ENCODE measurements around the gene UBQLN3.

UBQLN3 gene

DNA sequence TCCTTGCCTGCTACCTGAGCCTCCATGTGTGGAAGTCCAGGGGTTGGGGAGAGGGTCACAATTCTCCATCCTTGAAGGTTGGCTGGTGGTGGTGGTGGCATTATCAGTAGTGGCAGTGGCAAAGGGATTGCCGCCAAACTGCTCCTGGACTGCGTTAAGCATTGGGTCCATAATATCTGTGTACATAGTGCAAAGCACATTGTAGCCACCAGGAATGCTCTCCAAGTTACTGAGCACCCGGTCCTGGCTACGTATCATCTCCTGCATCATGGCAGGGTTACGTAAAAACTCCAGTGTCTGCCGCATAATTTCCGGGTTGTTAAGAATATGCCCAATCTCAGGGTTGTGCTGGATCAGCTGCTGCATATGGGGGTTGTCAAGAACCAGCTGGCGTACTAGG, 1.2 kb downstream of the UBQLN3 start:
- in situ Hi-C loops (cut with MboI; ENCODE audit: low pct_unique_long_range_greater_than_20kb, low sequenced_read_pairs, unreplicated experiment), result no loop called here
- TF ChIP-seq, protein P1, sequence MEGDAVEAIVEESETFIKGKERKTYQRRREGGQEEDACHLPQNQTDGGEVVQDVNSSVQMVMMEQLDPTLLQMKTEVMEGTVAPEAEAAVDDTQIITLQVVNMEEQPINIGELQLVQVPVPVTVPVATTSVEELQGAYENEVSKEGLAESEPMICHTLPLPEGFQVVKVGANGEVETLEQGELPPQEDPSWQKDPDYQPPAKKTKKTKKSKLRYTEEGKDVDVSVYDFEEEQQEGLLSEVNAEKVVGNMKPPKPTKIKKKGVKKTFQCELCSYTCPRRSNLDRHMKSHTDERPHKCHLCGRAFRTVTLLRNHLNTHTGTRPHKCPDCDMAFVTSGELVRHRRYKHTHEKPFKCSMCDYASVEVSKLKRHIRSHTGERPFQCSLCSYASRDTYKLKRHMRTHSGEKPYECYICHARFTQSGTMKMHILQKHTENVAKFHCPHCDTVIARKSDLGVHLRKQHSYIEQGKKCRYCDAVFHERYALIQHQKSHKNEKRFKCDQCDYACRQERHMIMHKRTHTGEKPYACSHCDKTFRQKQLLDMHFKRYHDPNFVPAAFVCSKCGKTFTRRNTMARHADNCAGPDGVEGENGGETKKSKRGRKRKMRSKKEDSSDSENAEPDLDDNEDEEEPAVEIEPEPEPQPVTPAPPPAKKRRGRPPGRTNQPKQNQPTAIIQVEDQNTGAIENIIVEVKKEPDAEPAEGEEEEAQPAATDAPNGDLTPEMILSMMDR (IDR thresholded peaks at IDR 0.05; ENCODE audit: extremely low read depth, insufficient read depth, missing control alignments), result no peak
- DNase-seq (ENCODE audit: low spot score), result no peak

DNA sequence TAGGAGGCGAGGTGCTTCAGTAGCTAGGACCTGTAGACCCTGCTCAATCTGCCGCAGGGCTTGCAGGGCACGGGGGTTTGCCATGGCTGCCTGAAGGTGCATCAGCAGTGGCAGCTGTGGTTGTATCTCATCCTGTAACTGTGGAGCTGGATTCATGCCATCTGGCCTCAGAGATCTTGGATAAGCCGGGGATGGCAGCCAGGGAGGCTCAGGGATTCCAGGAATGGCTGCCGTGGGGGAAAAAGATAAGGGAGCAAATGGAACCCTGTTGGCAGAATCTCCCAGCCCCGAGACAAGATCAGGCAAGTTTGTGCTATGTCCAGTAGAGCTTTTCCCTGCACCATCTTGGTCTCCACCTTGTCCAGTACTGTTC, 1.8 kb downstream of the UBQLN3 start:
- DNase-seq (ENCODE audit: low spot score), result no peak
- in situ Hi-C loops (cut with MboI; ENCODE audit: low pct_unique_long_range_greater_than_20kb, low sequenced_read_pairs, unreplicated experiment), result no loop called here
- TF ChIP-seq, protein P1 (IDR thresholded peaks at IDR 0.05; ENCODE audit: extremely low read depth, insufficient read depth, missing control alignments), result no peak

DNA sequence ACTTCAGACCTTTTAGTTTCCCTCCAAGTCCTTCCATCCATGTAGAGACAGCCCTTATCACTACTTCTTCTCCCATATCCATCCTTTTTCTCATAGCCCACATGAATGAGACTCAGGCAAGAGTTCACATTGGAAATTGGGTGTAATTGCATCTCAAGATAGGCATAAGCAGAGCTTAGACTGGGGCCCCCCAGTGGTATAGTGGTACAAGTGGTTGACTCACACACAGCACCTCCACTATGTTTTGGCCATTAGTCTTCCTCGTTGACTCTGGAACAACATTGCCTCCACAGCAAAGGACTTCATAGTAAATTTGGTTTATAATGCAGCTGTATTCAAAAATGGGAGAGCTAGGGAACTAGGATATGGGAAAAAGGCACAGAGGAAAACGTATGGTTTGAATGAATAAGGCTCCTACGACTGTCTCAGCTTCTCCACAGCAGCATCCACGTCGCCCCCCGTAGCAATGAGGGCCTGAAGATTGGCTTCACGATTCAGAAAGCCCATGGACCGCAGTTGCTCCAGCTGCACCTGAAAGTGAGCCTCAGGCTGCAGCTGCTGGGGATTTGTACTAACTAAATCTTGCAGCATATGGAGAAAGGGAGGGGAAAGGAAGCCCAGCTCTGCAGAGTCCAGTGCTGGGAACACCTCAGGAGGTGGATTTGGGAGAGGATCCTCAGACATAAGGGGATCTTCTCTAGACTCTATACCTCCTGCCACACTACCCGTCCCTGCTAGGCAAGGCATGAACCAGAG, 2.4 kb downstream of the UBQLN3 start:
- no peak for DNase-seq (ENCODE audit: low spot score)
- in situ Hi-C loops (cut with MboI; ENCODE audit: low pct_unique_long_range_greater_than_20kb, low sequenced_read_pairs, unreplicated experiment), result no loop called here
- TF ChIP-seq, protein P1 (IDR thresholded peaks at IDR 0.05; ENCODE audit: extremely low read depth, insufficient read depth, missing control alignments), result no peak

DNA sequence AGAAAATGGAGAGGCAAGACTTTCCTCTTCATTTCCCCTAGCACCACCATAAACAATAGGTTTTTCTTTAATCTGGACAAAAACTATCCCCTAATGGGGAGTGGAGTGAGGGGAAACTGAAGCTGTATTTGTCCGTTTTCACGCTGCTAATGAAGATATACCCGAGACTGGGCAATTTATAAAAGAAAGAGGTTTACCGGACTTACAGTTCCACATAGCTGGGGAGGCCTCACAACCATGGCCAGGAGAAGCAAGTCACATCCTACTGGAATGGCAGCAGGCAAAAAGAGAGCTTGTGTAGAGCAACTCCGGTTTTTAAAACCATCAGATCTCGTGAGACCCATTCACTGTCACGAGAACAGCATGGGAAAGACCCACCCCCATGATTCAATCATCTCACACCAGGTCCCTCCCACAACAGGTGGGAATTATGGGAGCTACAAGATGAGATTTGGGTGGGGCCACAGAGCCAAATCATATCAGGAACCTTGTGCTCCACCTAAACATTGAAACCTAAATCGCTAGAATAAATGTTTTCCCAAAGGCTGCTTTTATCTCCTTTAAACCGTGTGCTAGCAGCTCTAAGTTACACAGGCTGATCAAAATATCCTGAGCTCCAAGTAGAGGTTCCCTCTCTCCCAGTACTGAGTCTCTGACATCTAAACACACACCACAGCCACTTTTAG, 4.3 kb downstream of the UBQLN3 start:
- in situ Hi-C loops (cut with MboI; ENCODE audit: low pct_unique_long_range_greater_than_20kb, low sequenced_read_pairs, unreplicated experiment), result no loop called here
- TF ChIP-seq, protein P1 (IDR thresholded peaks at IDR 0.05; ENCODE audit: extremely low read depth, insufficient read depth, missing control alignments), result no peak
- DNase-seq (ENCODE audit: low spot score), result no peak

DNA sequence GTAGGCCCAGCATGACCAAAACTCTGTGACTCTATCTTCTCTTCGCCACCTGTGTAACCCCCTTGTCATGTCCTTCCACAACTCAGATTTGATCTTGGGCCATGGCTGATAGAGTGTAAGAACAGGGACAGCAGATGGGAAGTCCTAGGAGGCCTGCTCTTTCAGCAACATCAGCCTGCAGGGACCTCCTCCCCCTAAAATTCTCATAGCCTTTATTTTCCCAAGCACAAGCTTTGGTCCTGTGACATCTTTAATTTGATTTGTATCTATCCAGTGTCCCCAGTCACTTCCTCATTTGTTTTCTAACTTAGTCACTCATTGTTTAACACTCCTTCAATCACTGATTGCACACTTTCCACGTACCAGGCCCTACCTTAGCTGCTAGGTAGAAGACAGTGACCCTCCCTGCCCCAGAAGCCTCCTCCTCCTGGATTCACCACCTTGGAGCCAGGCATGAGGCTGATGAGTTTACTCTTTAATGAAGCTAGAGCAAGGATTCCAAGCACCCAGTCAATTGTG, 5.3 kb downstream of the UBQLN3 start:
- TF ChIP-seq, protein P1 (IDR thresholded peaks at IDR 0.05; ENCODE audit: extremely low read depth, insufficient read depth, missing control alignments), result no peak
- in situ Hi-C loops (cut with MboI; ENCODE audit: low pct_unique_long_range_greater_than_20kb, low sequenced_read_pairs, unreplicated experiment), result no loop called here

DNA sequence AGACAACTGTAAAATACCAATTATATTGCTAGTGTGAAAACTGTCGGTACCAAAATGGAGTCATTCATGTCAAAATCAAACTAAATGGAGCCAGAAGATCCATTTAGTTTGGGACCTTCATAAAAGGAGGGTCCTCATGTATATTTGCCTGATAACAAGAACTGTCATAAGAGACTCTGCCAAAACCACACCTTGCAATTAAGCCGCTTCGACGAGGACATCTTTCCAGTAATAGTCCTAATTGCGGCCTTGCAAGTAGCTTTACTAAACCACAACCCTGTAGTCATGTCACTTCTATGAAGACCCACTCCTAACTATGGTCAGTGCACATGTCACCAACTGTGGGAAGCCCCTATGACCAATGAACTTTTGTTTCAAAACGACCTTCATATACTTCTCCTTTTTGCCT, 9.4 kb downstream of the UBQLN3 start:
- no peak for DNase-seq (ENCODE audit: low spot score)
- TF ChIP-seq, protein P1 (IDR thresholded peaks at IDR 0.05; ENCODE audit: extremely low read depth, insufficient read depth, missing control alignments), result no peak
- in situ Hi-C loops (cut with MboI; ENCODE audit: low pct_unique_long_range_greater_than_20kb, low sequenced_read_pairs, unreplicated experiment), result no loop called here

More for the DNA sequence above, 5.3 kb downstream of the UBQLN3 start:
- no peak for DNase-seq (ENCODE audit: low spot score)
